ENCODE measurements around the gene KIRREL1. TPM values are rescaled to one million over a fixed set of nuclear protein-coding genes. Genes with fewer than 3 reads are reported as not detected.

The KIRREL1 gene
- total RNA-seq, 1 experiment from 2014 or later, result 30.5 TPM

GRCh38 chr1:158022554-158023312, 29.3 kb downstream of the KIRREL1 start:
- H3K27ac Mint-ChIP-seq, result peak overlapping the region in 2 of 3 experiments; percentile 31 to 37; a peak in 4 of 7 replicates
- H3K4me1 Mint-ChIP-seq, result peaks cover 65 to 79% of the 10 kb centered on the region in 2 experiments
- WGBS (ENCODE audit: extremely low coverage, insufficient read length, low lambda C conversion rate), result no CpG with 5 or more reads among the region's 7 CpGs

More at GRCh38 chr1:158022554-158023312, 29.3 kb downstream of the KIRREL1 start:
- Histone ChIP-seq H3K23ac (ENCODE audit: insufficient read length, low read depth, low read length) (no peak overlapping the region), H3K9me3 (ENCODE audit: control insufficient read depth, low read depth, low read length) (no peaks in the 10 kb centered on the region), H3K4me1 (ENCODE audit: insufficient read depth, low read length) (peaks cover 32% of the 10 kb centered on the region), H3K79me1 (ENCODE audit: insufficient read depth, low read depth, low read length, poor library complexity, severe bottlenecking) (no peaks in the 10 kb centered on the region), H2AK5ac (ENCODE audit: insufficient read length, low read length) (no peak overlapping the region), H3K56ac (ENCODE audit: insufficient read length, low read depth, low read length) (no peak overlapping the region), H3K18ac (ENCODE audit: insufficient read length, low read depth, low read length) (no peak overlapping the region), H3K9ac (ENCODE audit: extremely low read depth, insufficient read length, low read length) (no peak overlapping the region), H2BK5ac (ENCODE audit: insufficient read length, low read length) (no peak overlapping the region), H3K27ac (ENCODE audit: insufficient read length, low read depth, low read length) (no peak overlapping the region), H3T11ph (ENCODE audit: low read length) (no peak overlapping the region), H2BK15ac (ENCODE audit: low read depth, low read length) (no peak overlapping the region), H4K5ac (ENCODE audit: insufficient read length, low read depth, low read length) (no peak overlapping the region), H3K27me3 (ENCODE audit: insufficient read depth, low read length) (no peaks in the 10 kb centered on the region), H2BK120ac (ENCODE audit: low read depth, low read length, poor library complexity, severe bottlenecking) (no peak overlapping the region), H3K14ac (ENCODE audit: insufficient read depth, low read length) (no peak overlapping the region), H2BK12ac (ENCODE audit: insufficient read length, low read depth, low read length) (no peak overlapping the region), H3K4me2 (ENCODE audit: insufficient read depth, insufficient read length, low read length) (no peak overlapping the region), H4K8ac (replicated peaks; ENCODE audit: insufficient read length, low read depth, low read length) (no peak overlapping the region), H4K20me1 (ENCODE audit: control insufficient read depth, insufficient read depth, insufficient read length) (no peaks in the 10 kb centered on the region), H3K23me2 (ENCODE audit: insufficient read length, low read depth, low read length, poor library complexity, severe bottlenecking) (no peaks in the 10 kb centered on the region), H2BK20ac (ENCODE audit: low read depth, low read length, poor library complexity, severe bottlenecking) (no peak overlapping the region), H4K91ac (ENCODE audit: insufficient read length, low read depth, low read length) (no peak overlapping the region), H3K4ac (ENCODE audit: low read depth, low read length) (no peak overlapping the region), H2AFZ (ENCODE audit: low read length) (no peak overlapping the region), H3K79me2 (ENCODE audit: insufficient read depth, low read length) (peaks cover 5% of the 10 kb centered on the region; the same call in 1 of the 2 replicates)
- no peak for TF ChIP-seq CTCF (conservative IDR thresholded peaks at IDR 0.05)
- no peaks in the 10 kb centered on the region for H3K9me3 Mint-ChIP-seq
- H3K27me3 Mint-ChIP-seq (ENCODE audit: low read depth), result no peaks in the 10 kb centered on the region
- no peak for DNase-seq
- no peak overlapping the region for H3K4me3 Mint-ChIP-seq
- no peaks in the 10 kb centered on the region; a peak in 1 of 7 replicates for H3K36me3 Mint-ChIP-seq (ENCODE audit: insufficient read depth in 1 of 3, low read depth in 3 of 3)

All from H9 (cell line).